Activated T-helper 17 cell treated with anti-CD3 and anti-CD28 coated beads, Interleukin-2, amount 50 U/mL, for 72 hours (primary cell): ENCODE data around the gene BPIFB3. TPM values are rescaled to one million over a fixed set of nuclear protein-coding genes. Genes with fewer than 3 reads are reported as not detected.

Source experiments
- ATAC-seq: fragments of 150-1000 bp; cut with Tn5 transposase; replicated peaks from 2 replicates; pipeline ENCODE4 v1.10.0; 2021; ENCODE audit warnings: mild to moderate bottlenecking, moderate library complexity
- H3K27ac Mint-ChIP-seq: one replicate; pipeline ENCODE4 v1.8.0; 2022; ENCODE audit warnings: mixed read lengths
- H3K27me3 Mint-ChIP-seq: one replicate; pipeline ENCODE4 v1.8.0; 2022; ENCODE audit warnings: mixed read lengths
- H3K36me3 Mint-ChIP-seq: one replicate; pipeline ENCODE4 v1.8.0; 2022; ENCODE audit warnings: low read depth, mild to moderate bottlenecking, mixed read lengths
- H3K4me1 Mint-ChIP-seq: one replicate; pipeline ENCODE4 v1.8.0; 2022; ENCODE audit warnings: mixed read lengths
- H3K4me3 Mint-ChIP-seq: one replicate; pipeline ENCODE4 v1.8.0; 2022; ENCODE audit warnings: mild to moderate bottlenecking, mixed read lengths
- H3K9me3 Mint-ChIP-seq: one replicate; pipeline ENCODE4 v1.8.0; 2022; ENCODE audit warnings: mixed read lengths
- total RNA-seq, 2 donors: library from RNA; stranded (reverse); gene quantifications; one replicate each; pipeline ENCODE4 v1.2.3, GENCODE V29; 2022

Gene BPIFB3
- total RNA-seq, 2 donors from 2014 or later: not detected

DNA sequence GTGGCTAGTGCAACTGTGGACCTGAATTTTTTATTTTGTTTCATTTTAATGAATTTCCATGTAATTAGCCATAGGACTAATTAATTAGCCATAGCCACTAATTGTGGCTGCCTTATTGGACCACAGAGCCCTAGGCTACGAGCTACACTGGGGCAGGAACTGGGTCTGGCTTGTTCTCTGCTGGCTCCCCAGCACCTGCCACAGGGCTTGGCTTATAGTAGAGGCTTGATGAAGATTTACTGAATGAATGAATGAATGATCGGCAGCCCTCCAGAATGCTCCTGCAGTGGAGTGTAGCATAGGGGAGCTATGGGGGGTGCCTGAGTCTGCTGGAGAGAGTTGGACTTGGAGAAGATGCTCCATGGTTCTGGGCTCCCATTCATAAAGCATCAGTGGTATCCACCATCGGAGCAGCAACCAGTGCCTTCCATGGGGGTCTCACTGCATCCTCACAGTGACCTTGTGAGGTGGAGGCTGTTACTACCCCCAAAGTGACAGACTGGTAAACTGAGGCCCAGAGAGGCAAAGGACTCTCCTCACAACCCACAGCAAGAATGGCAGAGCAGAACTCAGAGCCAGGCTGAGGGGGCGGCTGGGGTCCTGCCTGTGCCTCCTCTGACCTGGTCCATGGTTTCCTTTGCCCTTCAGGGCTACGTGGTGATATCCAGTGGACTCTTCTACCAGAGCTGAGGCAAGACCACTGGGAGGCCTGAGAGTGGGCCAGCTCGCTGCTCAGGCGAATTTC is 30.8 kb upstream of the BPIFB3 start:
- ATAC-seq: no peak
- H3K36me3 Mint-ChIP-seq: no peaks in the 10 kb centered on the region
- H3K27me3 Mint-ChIP-seq: no peaks in the 10 kb centered on the region
- no peaks in the 10 kb centered on the region for H3K9me3 Mint-ChIP-seq
- no peak overlapping the region for H3K4me3 Mint-ChIP-seq
- no peaks in the 10 kb centered on the region for H3K4me1 Mint-ChIP-seq
- no peak overlapping the region for H3K27ac Mint-ChIP-seq

DNA sequence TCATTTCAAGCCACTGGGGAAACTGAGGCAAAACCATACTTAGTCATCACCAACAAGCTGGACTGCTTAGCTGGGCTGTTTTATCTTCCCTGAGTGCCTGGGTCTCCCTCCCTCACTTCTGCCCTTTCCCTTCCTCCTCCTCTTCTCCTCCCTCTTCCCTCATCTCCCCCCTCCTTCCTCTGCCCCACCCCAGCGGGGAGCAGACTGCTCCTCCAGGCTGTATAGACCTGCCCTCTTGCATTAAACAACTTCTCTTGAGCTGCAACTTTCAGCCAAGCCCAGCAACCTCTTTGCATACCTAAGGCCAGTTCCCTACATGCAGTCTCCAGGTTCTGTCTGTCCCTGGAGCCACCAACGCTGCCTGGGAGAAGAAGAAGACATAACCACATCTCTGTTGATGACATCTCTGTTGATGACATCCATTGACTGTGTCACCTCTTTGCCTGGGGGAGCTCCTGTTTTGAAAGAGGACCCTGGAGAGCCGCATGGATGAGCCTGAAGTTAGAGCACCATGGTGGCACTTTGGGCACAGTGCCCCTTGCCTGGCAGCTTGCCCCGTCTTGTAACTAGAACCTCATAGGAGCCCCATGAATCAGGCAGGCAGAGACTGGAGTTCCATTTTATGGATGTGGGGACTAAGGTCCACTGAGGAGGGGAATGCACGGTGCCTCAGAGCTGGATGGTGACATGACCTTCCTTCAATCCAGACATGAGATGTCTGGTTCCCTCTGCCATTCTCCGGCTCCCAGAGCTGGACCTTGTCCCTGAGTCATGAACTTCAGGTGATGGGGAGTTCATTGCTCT is 30.1 kb upstream of the BPIFB3 start:
- Mint-ChIP-seq H3K36me3 (no peaks in the 10 kb centered on the region), H3K4me3 (no peak overlapping the region), H3K9me3 (no peaks in the 10 kb centered on the region), H3K27me3 (no peaks in the 10 kb centered on the region), H3K27ac (no peak overlapping the region), H3K4me1 (no peaks in the 10 kb centered on the region)
- ATAC-seq: no peak

DNA sequence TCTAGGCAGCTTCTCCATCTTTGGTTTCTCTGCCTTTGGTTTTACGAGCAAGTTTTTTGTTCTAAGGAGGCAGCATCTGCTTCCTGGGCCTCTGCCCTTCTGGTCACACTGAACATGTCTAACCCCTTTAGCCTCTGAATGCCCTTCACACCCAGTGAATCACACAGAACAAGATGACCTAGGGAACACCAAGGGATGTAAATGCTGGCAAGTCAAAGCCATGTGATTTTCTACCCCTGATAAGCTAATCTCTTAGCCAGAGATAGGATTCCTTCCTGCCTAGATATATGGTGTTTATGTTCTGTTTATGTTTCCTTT is 29.5 kb upstream of the BPIFB3 start:
- ATAC-seq: no peak
- Mint-ChIP-seq H3K4me3 (no peak overlapping the region), H3K27me3 (no peaks in the 10 kb centered on the region), H3K36me3 (no peaks in the 10 kb centered on the region), H3K4me1 (no peaks in the 10 kb centered on the region), H3K9me3 (no peaks in the 10 kb centered on the region), H3K27ac (no peak overlapping the region)

DNA sequence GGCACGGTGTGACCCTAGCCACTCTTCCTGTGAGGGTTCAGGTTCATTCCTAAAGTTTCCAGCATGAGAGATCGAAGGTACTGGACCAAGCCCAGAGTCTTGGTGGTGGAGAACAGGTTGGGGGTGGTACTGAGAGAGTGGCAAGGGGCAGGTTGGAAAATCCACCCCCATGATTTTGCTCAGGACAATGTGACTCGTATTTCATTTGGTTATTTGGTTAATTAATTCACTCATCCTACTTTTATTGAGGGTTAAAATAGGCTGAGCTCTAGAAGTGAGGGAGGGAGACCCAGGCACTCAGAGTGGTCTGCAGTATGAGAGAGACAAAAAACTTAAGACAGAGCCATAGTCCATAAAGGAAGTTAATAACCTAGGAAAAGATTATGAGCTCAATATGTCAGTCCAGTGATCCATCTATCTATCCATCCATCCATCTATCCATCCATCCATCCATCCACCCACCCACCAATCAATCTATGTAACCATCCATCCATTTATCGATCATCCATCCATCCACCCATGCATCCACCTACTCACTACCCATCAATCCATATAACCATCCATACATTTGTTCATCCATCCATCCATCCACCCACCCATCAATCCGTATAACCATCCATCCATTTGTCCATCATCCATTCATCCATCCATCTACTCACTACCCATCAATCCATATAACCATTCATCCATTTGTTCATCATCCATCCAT is 28.9 kb upstream of the BPIFB3 start:
- no peak for ATAC-seq
- Mint-ChIP-seq H3K4me1 (no peaks in the 10 kb centered on the region), H3K9me3 (no peaks in the 10 kb centered on the region), H3K27ac (no peak overlapping the region), H3K27me3 (no peaks in the 10 kb centered on the region), H3K4me3 (no peak overlapping the region), H3K36me3 (no peaks in the 10 kb centered on the region)

DNA sequence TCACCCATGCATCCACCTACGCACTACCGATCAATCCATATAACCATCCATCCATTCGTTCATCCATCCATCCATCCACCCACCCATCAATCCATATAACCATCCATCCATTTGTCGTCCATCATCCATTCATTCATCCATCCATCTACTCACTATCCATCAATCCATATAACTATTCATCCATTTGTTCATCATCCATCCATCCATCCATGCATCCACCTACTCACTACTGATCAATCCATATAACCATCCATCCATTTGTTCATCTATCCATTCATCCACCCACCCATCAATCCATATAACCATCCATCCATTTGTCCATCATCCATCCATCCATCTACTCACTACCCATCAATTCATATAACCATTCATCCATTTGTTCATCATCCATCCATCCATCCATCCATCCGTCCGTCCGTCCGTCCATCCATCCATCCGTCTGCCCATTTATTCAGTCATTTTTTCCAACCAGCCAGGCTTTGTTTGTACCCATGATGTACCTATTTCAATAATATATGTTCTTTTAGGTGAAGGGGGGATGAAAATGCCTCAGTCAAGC is 28.3 kb upstream of the BPIFB3 start:
- no peak overlapping the region for H3K4me3 Mint-ChIP-seq
- H3K36me3 Mint-ChIP-seq: no peaks in the 10 kb centered on the region
- no peak for ATAC-seq
- no peaks in the 10 kb centered on the region for H3K4me1 Mint-ChIP-seq
- no peaks in the 10 kb centered on the region for H3K27me3 Mint-ChIP-seq
- no peak overlapping the region for H3K27ac Mint-ChIP-seq
- no peaks in the 10 kb centered on the region for H3K9me3 Mint-ChIP-seq

DNA sequence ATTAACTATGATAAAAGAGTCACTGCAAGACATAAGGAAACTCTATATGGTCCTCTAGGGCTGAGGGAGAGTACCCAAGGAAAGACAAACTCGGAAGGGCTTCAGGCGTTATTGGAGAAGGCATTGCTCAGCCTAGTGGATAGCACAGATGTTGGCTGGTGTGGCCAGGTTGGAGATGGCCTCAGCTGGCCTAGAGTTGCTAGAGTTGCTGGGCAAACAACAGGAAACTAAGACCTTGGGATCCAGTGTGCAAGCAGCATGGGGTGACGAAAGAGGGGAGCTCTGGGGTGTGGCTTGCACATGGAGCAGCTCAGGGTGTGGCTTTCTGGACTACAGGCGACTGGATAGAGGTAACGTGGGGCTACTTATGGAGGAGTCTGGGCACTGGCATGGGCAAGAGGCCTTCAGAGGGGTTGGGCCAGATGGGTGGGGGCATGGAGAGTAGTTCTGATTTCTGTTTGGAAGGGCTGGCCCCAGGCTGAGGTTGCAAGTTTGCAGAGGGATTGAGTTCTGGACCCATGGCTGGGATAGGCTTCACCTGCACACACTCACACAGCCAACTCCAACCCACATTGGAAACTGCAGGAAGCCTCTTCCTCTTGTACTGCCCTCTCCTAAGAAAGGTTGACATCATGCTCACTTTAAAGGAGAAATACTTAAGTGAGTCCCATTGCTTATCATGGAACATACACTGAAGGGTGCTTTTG is 27.5 kb upstream of the BPIFB3 start:
- Mint-ChIP-seq H3K27me3 (no peaks in the 10 kb centered on the region), H3K9me3 (no peaks in the 10 kb centered on the region), H3K27ac (no peak overlapping the region), H3K4me3 (no peak overlapping the region), H3K4me1 (no peaks in the 10 kb centered on the region), H3K36me3 (no peaks in the 10 kb centered on the region)
- no peak for ATAC-seq

DNA sequence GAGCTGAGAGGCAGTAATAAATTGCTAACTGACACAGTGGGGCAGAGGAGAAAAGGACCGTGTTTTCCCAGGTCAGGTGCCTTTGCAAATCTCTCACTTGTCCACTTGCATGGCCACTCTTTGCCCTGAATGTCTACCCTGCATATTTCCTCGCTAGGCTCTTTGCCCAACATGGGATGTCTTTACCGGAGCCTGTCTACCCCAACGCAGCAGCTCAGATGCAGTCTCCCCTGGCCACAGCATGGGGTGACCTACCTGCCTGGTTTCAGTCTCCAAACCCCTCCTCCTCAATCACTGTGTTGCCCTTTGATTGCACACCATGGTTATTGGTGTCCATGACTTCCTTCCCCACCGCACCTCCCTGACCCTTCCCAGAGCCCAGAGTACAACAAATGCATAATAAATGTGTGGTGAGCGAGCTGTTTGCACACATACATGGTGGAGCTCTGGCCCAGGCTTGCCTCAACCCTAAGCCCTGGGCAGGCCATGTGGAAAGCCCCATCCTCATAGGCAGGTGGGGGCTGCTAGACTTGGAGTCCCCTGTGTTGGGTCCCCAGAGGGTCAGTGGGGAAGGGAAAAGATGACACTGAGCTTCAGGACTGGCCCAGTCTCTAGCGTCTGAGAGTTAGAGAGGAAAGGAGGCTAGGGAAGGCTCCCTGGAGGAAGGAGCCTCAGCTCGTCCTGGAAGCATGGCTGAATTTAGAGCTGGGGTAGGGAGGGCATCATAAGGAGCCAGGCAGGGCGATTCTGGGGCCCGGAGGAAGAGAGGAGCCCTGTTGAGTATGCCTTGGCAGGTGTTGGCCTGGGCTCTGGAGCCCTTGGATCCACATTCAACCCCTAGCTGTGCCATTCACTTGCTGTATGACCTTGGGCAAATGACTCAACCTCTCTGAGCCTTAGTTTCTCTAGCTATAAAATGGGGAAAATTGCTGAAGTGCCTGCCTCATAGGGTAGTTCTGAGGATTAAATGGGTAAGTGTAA is 26.6 kb upstream of the BPIFB3 start:
- H3K27me3 Mint-ChIP-seq: no peaks in the 10 kb centered on the region
- ATAC-seq: no peak
- no peaks in the 10 kb centered on the region for H3K9me3 Mint-ChIP-seq
- no peaks in the 10 kb centered on the region for H3K36me3 Mint-ChIP-seq
- H3K4me1 Mint-ChIP-seq: no peaks in the 10 kb centered on the region
- H3K27ac Mint-ChIP-seq: no peak overlapping the region
- H3K4me3 Mint-ChIP-seq: no peak overlapping the region

DNA sequence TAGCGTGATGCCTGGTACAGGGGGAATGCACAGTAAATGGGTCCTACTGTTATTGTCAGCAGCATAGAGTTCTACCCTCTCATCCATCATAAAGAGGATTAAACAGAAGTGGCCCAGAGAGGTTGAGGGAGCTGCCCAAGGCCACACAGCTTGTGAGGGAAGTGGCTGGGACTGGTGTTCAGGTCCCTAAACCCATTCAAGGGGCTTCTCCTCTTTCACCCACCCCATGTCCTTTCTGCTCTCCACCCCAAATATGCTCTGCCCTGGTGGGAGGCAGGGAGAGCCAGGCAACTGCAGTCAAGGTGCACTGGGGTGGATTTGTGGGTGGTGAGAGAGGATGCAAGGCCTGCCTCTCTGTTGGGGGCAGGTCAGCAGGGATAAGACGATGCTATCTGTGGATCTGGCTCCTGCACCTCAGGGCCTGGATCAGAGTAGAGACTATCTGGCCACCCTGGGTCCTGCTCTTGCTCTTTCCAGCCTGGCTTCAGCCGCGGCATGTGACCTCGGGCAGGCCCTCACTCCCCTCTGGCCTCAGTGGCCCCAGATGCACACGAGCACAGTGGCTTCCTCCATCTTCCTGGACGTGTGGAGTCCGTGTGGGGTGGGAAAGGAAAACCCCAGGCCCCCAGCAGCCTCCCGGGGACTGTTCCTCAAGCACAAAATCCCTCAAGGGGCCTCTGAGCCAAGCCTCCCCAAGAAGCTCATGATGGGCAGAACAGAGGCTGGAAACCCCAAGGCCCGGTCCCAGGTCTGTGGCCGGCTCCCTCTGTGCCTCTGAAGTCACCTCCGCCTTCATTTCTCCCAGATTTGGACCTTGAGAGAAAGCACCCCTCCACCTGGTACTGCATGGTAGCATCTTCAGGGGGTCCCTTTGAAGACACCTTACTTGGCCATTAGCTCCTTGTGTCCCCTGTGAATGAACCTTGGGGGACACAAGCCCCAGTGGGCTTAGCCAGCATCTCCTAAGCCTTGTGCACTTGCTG is 25.6 kb upstream of the BPIFB3 start:
- no peak for ATAC-seq

DNA sequence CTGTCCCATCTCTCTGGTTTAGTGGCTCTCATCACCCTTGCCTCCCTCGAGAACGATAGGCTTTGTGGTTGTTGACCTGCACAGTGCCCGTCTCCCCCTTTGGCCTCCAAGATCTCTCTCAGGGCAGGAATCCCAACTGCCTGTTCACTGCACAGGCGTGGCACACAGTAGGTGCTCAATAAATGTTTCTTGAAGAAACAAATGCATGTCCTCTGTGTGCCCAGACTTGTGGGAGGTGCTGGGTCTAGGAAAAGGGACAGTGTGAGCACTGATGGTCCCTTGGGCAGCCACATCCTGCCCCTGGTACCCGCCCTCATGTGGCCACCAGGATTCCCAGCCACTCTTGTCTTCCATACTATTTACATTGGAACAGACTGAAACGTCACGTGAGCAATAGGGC is 24.8 kb upstream of the BPIFB3 start:
- Mint-ChIP-seq H3K4me1 (no peaks in the 10 kb centered on the region), H3K27ac (no peak overlapping the region), H3K4me3 (no peak overlapping the region), H3K36me3 (no peaks in the 10 kb centered on the region), H3K9me3 (no peaks in the 10 kb centered on the region), H3K27me3 (no peaks in the 10 kb centered on the region)
- no peak for ATAC-seq

More for the DNA sequence above, 25.6 kb upstream of the BPIFB3 start:
- Mint-ChIP-seq H3K27me3 (no peaks in the 10 kb centered on the region), H3K9me3 (no peaks in the 10 kb centered on the region), H3K4me3 (no peak overlapping the region), H3K27ac (no peak overlapping the region), H3K4me1 (no peaks in the 10 kb centered on the region), H3K36me3 (no peaks in the 10 kb centered on the region)

DNA sequence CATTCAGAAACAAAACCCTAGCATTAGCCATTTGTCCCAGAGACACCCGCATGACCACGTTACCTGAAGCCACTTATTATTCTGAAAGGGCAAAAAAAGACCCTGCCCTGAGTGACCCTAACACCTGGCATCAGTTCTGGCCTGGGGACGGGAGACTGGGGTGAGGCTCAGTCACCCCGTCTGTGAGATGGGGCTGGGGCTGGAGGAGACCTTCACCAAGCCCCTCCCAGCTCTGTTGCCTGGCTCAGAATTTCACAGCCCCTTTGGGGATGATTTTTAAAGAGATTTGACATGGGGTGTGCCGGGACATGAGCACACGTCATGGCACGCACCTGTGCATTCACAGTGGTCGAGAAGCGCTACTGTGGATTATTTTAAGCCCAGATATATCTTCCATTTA is 23.6 kb upstream of the BPIFB3 start:
- Mint-ChIP-seq H3K9me3 (no peaks in the 10 kb centered on the region), H3K4me1 (no peaks in the 10 kb centered on the region), H3K27ac (no peak overlapping the region), H3K27me3 (no peaks in the 10 kb centered on the region), H3K36me3 (no peaks in the 10 kb centered on the region), H3K4me3 (no peak overlapping the region)
- no peak for ATAC-seq

DNA sequence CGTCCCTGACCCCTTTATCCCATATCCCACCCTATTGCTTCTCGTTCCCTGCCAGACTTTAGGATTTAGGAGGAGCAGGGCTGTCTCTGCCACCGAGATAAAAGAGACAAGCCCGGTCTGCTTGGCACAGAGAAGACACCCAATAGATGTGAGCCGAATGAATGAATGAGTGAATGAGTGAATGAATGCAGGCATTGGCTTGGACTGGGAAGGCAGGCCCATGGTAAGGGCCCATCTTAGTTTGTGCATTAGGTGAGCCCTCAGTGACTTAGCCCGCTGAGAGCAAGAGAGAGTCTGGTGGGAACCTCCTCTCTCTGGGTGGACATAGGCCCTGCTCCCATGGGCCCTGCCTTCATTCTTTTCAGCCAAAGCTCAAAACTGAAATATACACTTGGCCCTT is 23.1 kb upstream of the BPIFB3 start:
- Mint-ChIP-seq H3K4me3 (no peak overlapping the region), H3K27me3 (no peaks in the 10 kb centered on the region), H3K4me1 (no peaks in the 10 kb centered on the region), H3K36me3 (no peaks in the 10 kb centered on the region), H3K9me3 (no peaks in the 10 kb centered on the region), H3K27ac (no peak overlapping the region)
- ATAC-seq: no peak

DNA sequence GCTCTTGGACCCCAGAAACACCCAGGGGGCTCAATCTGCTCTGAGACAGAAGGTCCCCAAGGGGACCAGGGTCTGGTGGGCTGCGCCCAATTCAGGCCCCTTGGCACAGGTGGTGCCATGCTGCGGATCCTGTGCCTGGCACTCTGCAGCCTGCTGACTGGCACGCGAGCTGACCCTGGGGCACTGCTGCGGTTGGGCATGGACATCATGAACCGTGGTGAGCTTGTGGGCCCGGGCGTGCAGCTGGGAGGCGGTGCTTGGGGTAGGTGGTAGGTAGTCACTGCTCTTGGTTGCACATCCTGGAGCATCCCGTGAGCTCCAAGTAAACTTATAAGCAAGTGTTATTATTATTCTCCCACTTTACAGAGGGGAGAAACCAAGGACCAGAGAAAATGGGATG is 22.2 kb upstream of the BPIFB3 start, which contains the start of gene BPIFB6:
Gene BPIFB6 (plus strand): TSS at position 118 of the 400 bp plus-strand sequence. CDS start 0 bp downstream, at position 118.
- ATAC-seq: no peak
- Mint-ChIP-seq H3K27me3 (no peaks in the 10 kb centered on the region), H3K36me3 (no peaks in the 10 kb centered on the region), H3K27ac (no peak within 1 kb of the TSS), H3K4me1 (no peaks in the 10 kb centered on the region), H3K4me3 (no peak within 1 kb of the TSS), H3K9me3 (no peaks in the 10 kb centered on the region)
